HL-60 (cell line): Measurements from ENCODE around the gene NRK.

Experiments
- GABPA ChIP-seq: IDR thresholded peaks from 2 replicates; pipeline ENCODE4 v1.6.1; 2012; ENCODE audit warnings: low read depth
- SPI1 ChIP-seq: IDR thresholded peaks from 2 replicates; pipeline ENCODE4 v1.6.1; 2012; ENCODE audit warnings: low read depth, mild to moderate bottlenecking, borderline replicate concordance
- TF ChIP-seq, protein P1 (sequence below): IDR thresholded peaks from one replicate; pipeline ENCODE4 v1.5.1; 2011; ENCODE audit warnings: low read length, control low read depth, inconsistent platforms; ENCODE audit not compliant: insufficient read depth

DNA sequence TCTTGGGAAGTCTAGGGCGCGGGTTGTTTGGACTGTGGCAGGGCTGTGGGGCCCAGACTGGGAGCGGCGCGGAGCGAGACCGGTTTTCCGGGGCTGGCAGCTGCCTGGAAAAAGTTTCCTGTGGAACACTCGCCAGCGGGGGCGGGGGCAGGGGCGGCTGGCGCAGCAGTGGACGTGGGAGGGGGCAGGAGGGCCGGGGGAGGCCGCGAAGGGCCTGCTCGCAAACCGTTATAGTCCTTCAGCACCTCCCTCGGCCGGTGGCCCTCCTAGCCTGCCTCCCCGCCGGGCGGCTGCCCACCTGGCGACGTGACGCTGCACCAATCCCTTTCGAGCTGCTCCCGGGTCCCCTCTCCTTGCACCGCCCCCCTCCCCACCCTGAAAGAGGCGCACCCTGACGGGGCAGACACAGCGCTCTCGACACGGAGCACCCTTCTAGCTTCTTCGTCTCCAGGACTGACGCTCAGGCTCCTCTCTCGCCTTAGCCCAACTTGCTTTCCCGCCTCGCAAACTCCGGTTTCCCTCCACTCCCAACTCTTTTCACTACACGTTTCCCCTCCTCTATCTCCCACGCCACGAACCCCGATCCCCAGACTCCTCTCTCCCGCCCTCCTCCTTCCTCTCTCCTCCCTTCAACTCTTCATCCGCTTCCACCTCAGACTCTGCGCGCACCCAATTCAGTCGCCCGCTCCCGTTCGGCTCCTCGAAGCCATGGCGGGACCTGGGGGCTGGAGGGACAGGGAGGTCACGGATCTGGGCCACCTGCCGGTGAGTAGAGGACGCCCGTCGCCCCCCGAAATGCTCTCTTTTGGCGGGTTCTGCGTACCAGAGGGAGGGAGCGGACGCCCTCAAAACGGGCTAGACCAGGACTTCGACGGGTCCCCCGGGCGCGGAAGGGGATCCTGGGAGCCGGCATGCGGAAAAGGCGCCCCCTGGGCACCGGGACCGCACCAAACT lies at the start of gene NRK:
- TF ChIP-seq, protein P1, sequence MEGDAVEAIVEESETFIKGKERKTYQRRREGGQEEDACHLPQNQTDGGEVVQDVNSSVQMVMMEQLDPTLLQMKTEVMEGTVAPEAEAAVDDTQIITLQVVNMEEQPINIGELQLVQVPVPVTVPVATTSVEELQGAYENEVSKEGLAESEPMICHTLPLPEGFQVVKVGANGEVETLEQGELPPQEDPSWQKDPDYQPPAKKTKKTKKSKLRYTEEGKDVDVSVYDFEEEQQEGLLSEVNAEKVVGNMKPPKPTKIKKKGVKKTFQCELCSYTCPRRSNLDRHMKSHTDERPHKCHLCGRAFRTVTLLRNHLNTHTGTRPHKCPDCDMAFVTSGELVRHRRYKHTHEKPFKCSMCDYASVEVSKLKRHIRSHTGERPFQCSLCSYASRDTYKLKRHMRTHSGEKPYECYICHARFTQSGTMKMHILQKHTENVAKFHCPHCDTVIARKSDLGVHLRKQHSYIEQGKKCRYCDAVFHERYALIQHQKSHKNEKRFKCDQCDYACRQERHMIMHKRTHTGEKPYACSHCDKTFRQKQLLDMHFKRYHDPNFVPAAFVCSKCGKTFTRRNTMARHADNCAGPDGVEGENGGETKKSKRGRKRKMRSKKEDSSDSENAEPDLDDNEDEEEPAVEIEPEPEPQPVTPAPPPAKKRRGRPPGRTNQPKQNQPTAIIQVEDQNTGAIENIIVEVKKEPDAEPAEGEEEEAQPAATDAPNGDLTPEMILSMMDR, result no peak
- TF ChIP-seq GABPA (no peak), SPI1 (no peak)
